H9 (cell line): Measurements from ENCODE around the gene MUC22. TPM values are rescaled to one million over a fixed set of nuclear protein-coding genes. Genes with fewer than 3 reads are reported as not detected.

ENCODE experiments used
- DNase-seq: peaks from one replicate; pipeline ENCODE4 v3.0.0-alpha.2; 2017
- H2AFZ ChIP-seq: one replicate; pipeline ENCODE4 v1.6.1; 2013; ENCODE audit warnings: mild to moderate bottlenecking, low read length, control low read depth, moderate library complexity
- H2AK5ac ChIP-seq: 2 replicates; pipeline ENCODE4 v1.6.1; 2013; ENCODE audit warnings: low read length, control low read depth, mixed read lengths; ENCODE audit not compliant: insufficient read length
- H2BK120ac ChIP-seq: one replicate; pipeline ENCODE4 v1.6.1; 2013; ENCODE audit warnings: low read depth, mild to moderate bottlenecking, low read length, control low read depth, inconsistent platforms; ENCODE audit not compliant: poor library complexity, severe bottlenecking
- H2BK12ac ChIP-seq: 2 replicates; pipeline ENCODE4 v1.6.1; 2013; ENCODE audit warnings: low read length, control low read depth, mixed read lengths, low read depth; ENCODE audit not compliant: insufficient read length
- H2BK15ac ChIP-seq: 2 replicates; pipeline ENCODE4 v1.6.1; 2013; ENCODE audit warnings: low read depth, low read length, control low read depth
- H2BK20ac ChIP-seq: one replicate; pipeline ENCODE4 v1.6.1; 2013; ENCODE audit warnings: low read depth, mild to moderate bottlenecking, low read length, control low read depth, inconsistent platforms; ENCODE audit not compliant: poor library complexity, severe bottlenecking
- H2BK5ac ChIP-seq: 2 replicates; pipeline ENCODE4 v1.6.1; 2013; ENCODE audit warnings: low read length, control low read depth, mixed read lengths; ENCODE audit not compliant: insufficient read length
- H3K14ac ChIP-seq: 2 replicates; pipeline ENCODE4 v1.6.1; 2013; ENCODE audit warnings: low read length, control low read depth; ENCODE audit not compliant: insufficient read depth
- H3K18ac ChIP-seq: 2 replicates; pipeline ENCODE4 v1.6.1; 2013; ENCODE audit warnings: low read depth, mild to moderate bottlenecking, mixed read lengths, low read length, control low read depth; ENCODE audit not compliant: insufficient read length
- H3K23ac ChIP-seq: 2 replicates; pipeline ENCODE4 v1.6.1; 2013; ENCODE audit warnings: low read length, control low read depth, mixed read lengths, low read depth; ENCODE audit not compliant: insufficient read length
- H3K23me2 ChIP-seq: 2 replicates; pipeline ENCODE4 v1.6.1; 2013; ENCODE audit warnings: low read depth, mild to moderate bottlenecking, mixed read lengths, low read length, control low read depth; ENCODE audit not compliant: insufficient read length, poor library complexity, severe bottlenecking
- H3K27ac ChIP-seq: 2 replicates; pipeline ENCODE4 v1.5.1; 2013; ENCODE audit warnings: low read length, control low read depth, mixed read lengths, low read depth; ENCODE audit not compliant: insufficient read length
- H3K27me3 ChIP-seq: 2 replicates; pipeline ENCODE4 v1.6.1; 2013; ENCODE audit warnings: low read length, control low read depth, inconsistent platforms; ENCODE audit not compliant: insufficient read depth
- H3K4ac ChIP-seq: 2 replicates; pipeline ENCODE4 v1.6.1; 2013; ENCODE audit warnings: low read depth, mild to moderate bottlenecking, control low read depth, inconsistent platforms, low read length, moderate library complexity
- H3K4me1 ChIP-seq: 2 replicates; pipeline ENCODE4 v1.6.1; 2013; ENCODE audit warnings: low read length, control low read depth, inconsistent platforms; ENCODE audit not compliant: insufficient read depth
- H3K4me2 ChIP-seq: 2 replicates; pipeline ENCODE4 v1.6.1; 2013; ENCODE audit warnings: low read length, control low read depth, mixed read lengths; ENCODE audit not compliant: insufficient read length, insufficient read depth
- H3K56ac ChIP-seq: 2 replicates; pipeline ENCODE4 v1.6.1; 2013; ENCODE audit warnings: low read depth, mild to moderate bottlenecking, mixed read lengths, low read length, control low read depth; ENCODE audit not compliant: insufficient read length
- H3K79me1 ChIP-seq: 2 replicates; pipeline ENCODE4 v1.6.1; 2013; ENCODE audit warnings: low read depth, mild to moderate bottlenecking, moderate library complexity, low read length, control low read depth, inconsistent platforms; ENCODE audit not compliant: insufficient read depth, poor library complexity, severe bottlenecking
- H3K79me2 ChIP-seq: 2 replicates; pipeline ENCODE4 v1.6.1; 2013; ENCODE audit warnings: low read length, control low read depth, inconsistent platforms; ENCODE audit not compliant: insufficient read depth
- H3K9ac ChIP-seq: 2 replicates; pipeline ENCODE4 v1.6.1; 2013; ENCODE audit warnings: low read length, control low read depth, mixed read lengths; ENCODE audit not compliant: insufficient read length; ENCODE audit errors: extremely low read depth
- H3K9me3 ChIP-seq: one replicate; pipeline ENCODE4 v1.6.1; 2013; ENCODE audit warnings: low read depth, low read length, inconsistent platforms; ENCODE audit not compliant: control insufficient read depth
- H3T11ph ChIP-seq: one replicate; pipeline ENCODE4 v1.6.1; 2013; ENCODE audit warnings: mild to moderate bottlenecking, low read length, control low read depth, inconsistent platforms
- H4K20me1 ChIP-seq: one replicate; pipeline ENCODE4 v1.6.1; 2013; ENCODE audit not compliant: control insufficient read depth, insufficient read length, insufficient read depth
- H4K5ac ChIP-seq: 2 replicates; pipeline ENCODE4 v1.6.1; 2013; ENCODE audit warnings: low read depth, mild to moderate bottlenecking, mixed read lengths, low read length, control low read depth; ENCODE audit not compliant: insufficient read length
- H4K8ac ChIP-seq: replicated peaks from 2 replicates; pipeline ENCODE4 v1.6.1; 2013; ENCODE audit warnings: low read length, control low read depth, mixed read lengths, low read depth; ENCODE audit not compliant: insufficient read length
- H4K91ac ChIP-seq: 2 replicates; pipeline ENCODE4 v1.6.1; 2013; ENCODE audit warnings: low read depth, mild to moderate bottlenecking, moderate library complexity, mixed read lengths, low read length, control low read depth; ENCODE audit not compliant: insufficient read length
- H3K27ac Mint-ChIP-seq, 3 experiments: 2 replicates in 2 of 3; 3 replicates in 1 of 3; pipeline ENCODE4 v1.8.0; 2020 to 2021; ENCODE audit warnings: mixed read lengths in 3 of 3, mild to moderate bottlenecking in 1 of 3, moderate library complexity in 1 of 3
- H3K27me3 Mint-ChIP-seq: 2 replicates; pipeline ENCODE4 v1.8.0; 2021; ENCODE audit warnings: low read depth, mild to moderate bottlenecking, moderate library complexity, mixed read lengths
- H3K36me3 Mint-ChIP-seq, 3 experiments: 2 replicates in 2 of 3; 3 replicates in 1 of 3; pipeline ENCODE4 v1.8.0; 2020 to 2021; ENCODE audit warnings: low read depth in 3 of 3, mixed read lengths in 3 of 3; ENCODE audit not compliant: insufficient read depth in 1 of 3
- H3K4me1 Mint-ChIP-seq, 2 experiments: 2 replicates each; pipeline ENCODE4 v1.8.0; 2020; ENCODE audit warnings: mixed read lengths in 2 of 2
- H3K4me3 Mint-ChIP-seq, 2 experiments: 2 replicates in 1 of 2; 3 replicates in 1 of 2; pipeline ENCODE4 v1.8.0; 2020 to 2021; ENCODE audit warnings: mild to moderate bottlenecking in 2 of 2, mixed read lengths in 2 of 2, moderate library complexity in 1 of 2
- H3K9me3 Mint-ChIP-seq, 2 experiments: 2 replicates in 1 of 2; 3 replicates in 1 of 2; pipeline ENCODE4 v1.8.0; 2020; ENCODE audit warnings: mild to moderate bottlenecking in 2 of 2, mixed read lengths in 2 of 2, moderate library complexity in 1 of 2
- total RNA-seq: library from RNA; stranded (reverse); gene quantifications from 2 replicates; pipeline ENCODE4 v1.2.1, GENCODE V29; 2021
- TF ChIP-seq, protein P1 (sequence below): fragments of 200-600 bp; sonication (generic); conservative IDR thresholded peaks from 3 replicates; pipeline ENCODE4 v1.8.0; 2021; ENCODE audit warnings: antibody characterized with exemption, mild to moderate bottlenecking

MUC22 gene
- total RNA-seq, 1 experiment from 2014 or later = not detected

DNA sequence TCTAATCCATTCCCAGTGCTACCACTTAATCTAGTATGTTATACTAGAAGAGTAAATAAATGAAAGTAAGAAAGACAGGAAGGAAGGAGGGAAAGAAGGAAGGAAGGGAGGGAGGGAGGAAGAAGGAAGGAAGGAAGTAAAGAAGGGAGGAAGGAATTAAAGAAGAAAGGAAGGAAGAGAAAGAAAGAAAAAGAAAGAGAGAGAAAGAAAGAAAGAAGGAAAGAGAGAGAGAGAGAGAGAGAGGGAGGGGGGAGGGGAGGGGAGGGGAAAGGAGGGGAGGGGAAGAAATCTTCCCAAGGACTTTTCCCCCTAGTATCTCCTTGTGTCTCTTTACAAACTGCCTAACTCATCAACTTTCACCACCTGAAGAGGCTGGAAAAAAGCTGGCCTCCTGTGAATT is 47.6 kb upstream of the MUC22 start:
- H3K9me3 Mint-ChIP-seq = peaks cover 0 to 3% of the 10 kb centered on the region in 2 experiments; a peak in 2 of 5 replicates

More for the DNA sequence above, 47.6 kb upstream of the MUC22 start:
- H2BK120ac ChIP-seq = no peak overlapping the region
- H3K9ac ChIP-seq = no peak overlapping the region
- no peak overlapping the region for H2BK5ac ChIP-seq
- no peaks in the 10 kb centered on the region for H3K9me3 ChIP-seq
- no peak overlapping the region for H3K4ac ChIP-seq
- no peak overlapping the region for H2AFZ ChIP-seq
- H3K18ac ChIP-seq = no peak overlapping the region
- H3K23me2 ChIP-seq = no peaks in the 10 kb centered on the region
- no peaks in the 10 kb centered on the region for H3K79me1 ChIP-seq
- H2BK12ac ChIP-seq = no peak overlapping the region
- H3K23ac ChIP-seq = no peak overlapping the region
- no peak overlapping the region for H3K4me3 Mint-ChIP-seq
- no peaks in the 10 kb centered on the region for H3K27me3 ChIP-seq
- no peak overlapping the region for H4K5ac ChIP-seq
- no peak overlapping the region for H2BK20ac ChIP-seq
- no peak overlapping the region for H3K14ac ChIP-seq
- H3K56ac ChIP-seq = no peak overlapping the region
- H4K8ac ChIP-seq = no peak overlapping the region
- no peak overlapping the region for H3K27ac ChIP-seq
- no peak overlapping the region for H2BK15ac ChIP-seq
- no peaks in the 10 kb centered on the region for H3K4me1 ChIP-seq
- no peak overlapping the region for H3T11ph ChIP-seq
- no peak overlapping the region for H2AK5ac ChIP-seq
- peaks cover 10 to 14% of the 10 kb centered on the region in 2 experiments; a peak in 3 of 4 replicates for H3K4me1 Mint-ChIP-seq
- DNase-seq = no peak
- H4K91ac ChIP-seq = no peak overlapping the region
- no peaks in the 10 kb centered on the region for H4K20me1 ChIP-seq
- H3K4me2 ChIP-seq = no peak overlapping the region
- peaks cover 26% of the 10 kb centered on the region for H3K27me3 Mint-ChIP-seq
- no peaks in the 10 kb centered on the region for H3K79me2 ChIP-seq
- TF ChIP-seq, protein P1, sequence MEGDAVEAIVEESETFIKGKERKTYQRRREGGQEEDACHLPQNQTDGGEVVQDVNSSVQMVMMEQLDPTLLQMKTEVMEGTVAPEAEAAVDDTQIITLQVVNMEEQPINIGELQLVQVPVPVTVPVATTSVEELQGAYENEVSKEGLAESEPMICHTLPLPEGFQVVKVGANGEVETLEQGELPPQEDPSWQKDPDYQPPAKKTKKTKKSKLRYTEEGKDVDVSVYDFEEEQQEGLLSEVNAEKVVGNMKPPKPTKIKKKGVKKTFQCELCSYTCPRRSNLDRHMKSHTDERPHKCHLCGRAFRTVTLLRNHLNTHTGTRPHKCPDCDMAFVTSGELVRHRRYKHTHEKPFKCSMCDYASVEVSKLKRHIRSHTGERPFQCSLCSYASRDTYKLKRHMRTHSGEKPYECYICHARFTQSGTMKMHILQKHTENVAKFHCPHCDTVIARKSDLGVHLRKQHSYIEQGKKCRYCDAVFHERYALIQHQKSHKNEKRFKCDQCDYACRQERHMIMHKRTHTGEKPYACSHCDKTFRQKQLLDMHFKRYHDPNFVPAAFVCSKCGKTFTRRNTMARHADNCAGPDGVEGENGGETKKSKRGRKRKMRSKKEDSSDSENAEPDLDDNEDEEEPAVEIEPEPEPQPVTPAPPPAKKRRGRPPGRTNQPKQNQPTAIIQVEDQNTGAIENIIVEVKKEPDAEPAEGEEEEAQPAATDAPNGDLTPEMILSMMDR = no peak
- peaks cover 0 to 1% (median 0%) of the 10 kb centered on the region in 3 experiments; a peak in 1 of 7 replicates for H3K36me3 Mint-ChIP-seq
- no peak overlapping the region for H3K27ac Mint-ChIP-seq
